Sigmoid colon (tissue), 3 donors: ENCODE measurements around the gene FAM184B.

Source experiments
- CTCF ChIP-seq, 4 experiments: fragments of 450-650 bp in 3 of 4; fragments of 200-600 bp in 1 of 4; IDR thresholded peaks; one replicate each; pipeline ENCODE4 v1.5.1; 2016 to 2019; ENCODE audit warnings: antibody characterized with exemption in 4 of 4, mild to moderate bottlenecking in 3 of 4, moderate library complexity in 2 of 4
- POLR2A ChIP-seq, 2 donors: fragments of 450-650 bp; IDR thresholded peaks; one replicate each; pipeline ENCODE4 v1.6.1; 2016; ENCODE audit warnings: antibody characterized with exemption in 2 of 2, mild to moderate bottlenecking in 2 of 2, moderate library complexity in 2 of 2

- TF ChIP-seq CTCF (IDR thresholded peaks at IDR 0.05), result no peak
- no peak for TF ChIP-seq POLR2A (IDR thresholded peaks at IDR 0.05)
Measured at GRCh38 chr4:17715511-17715910, 65.9 kb downstream of the FAM184B start.
